Neural progenitor cell (in vitro differentiated cells): ENCODE data around the gene MARCO.

ENCODE experiments used
- CTCF ChIP-seq: fragments of 200-600 bp; sonication (generic); IDR thresholded peaks from 2 replicates; pipeline ENCODE4 v1.5.1; 2017; ENCODE audit warnings: antibody characterized with exemption, mild to moderate bottlenecking
- EZH2 ChIP-seq: fragments of 200-600 bp; sonication (generic); IDR thresholded peaks from 2 replicates; pipeline ENCODE4 v1.6.1; 2017; ENCODE audit warnings: antibody characterized with exemption, mild to moderate bottlenecking, moderate library complexity
- EZH2phosphoT487 ChIP-seq: fragments of 200-600 bp; sonication (generic); IDR thresholded peaks from 2 replicates; pipeline ENCODE4 v1.6.1; 2017; ENCODE audit warnings: antibody characterized with exemption

- TF ChIP-seq CTCF (no peak), EZH2phosphoT487 (no peak), EZH2 (no peak)
Observed at GRCh38 chr2:118986738-118987137, 44.7 kb downstream of the MARCO start.
